ENCODE results near the gene NDFIP2. TPM values are rescaled to one million over a fixed set of nuclear protein-coding genes. Genes with fewer than 3 reads are reported as not detected.

The NDFIP2 gene
- total and polyA plus RNA-seq, 2 experiments from 2014 or later = 28.3 to 28.7 TPM

- no peak for TF ChIP-seq CREB1 (CRISPR knock-in tag; IDR thresholded peaks at IDR 0.05; ENCODE audit: low read depth)
These were observed 41.7 kb upstream of the NDFIP2 start (continued) for GRCh38 chr13:79439275-79439674.

- Mint-ChIP-seq H3K27ac (no peak overlapping the region), H3K27me3 (ENCODE audit: insufficient read depth, low read depth, poor library complexity) (peaks cover 5% of the 10 kb centered on the region), H3K36me3 (ENCODE audit: low read depth) (no peaks in the 10 kb centered on the region), H3K4me1 (peaks cover 15% of the 10 kb centered on the region; the same call in 2 of the 3 replicates), H3K4me3 (no peak overlapping the region), H3K9me3 (no peaks in the 10 kb centered on the region)
- peak overlapping the region; percentile 95 for H2AFZ ChIP-seq
- TF ChIP-seq ZNF331 (CRISPR knock-in tag; IDR thresholded peaks at IDR 0.05; ENCODE audit: low read depth) = no peak
- TF ChIP-seq EZH2 (IDR thresholded peaks at IDR 0.05; ENCODE audit: low read depth, unreplicated experiment) = no peak
- TF ChIP-seq ZNF462 (CRISPR knock-in tag; IDR thresholded peaks at IDR 0.05) = no peak
- TF ChIP-seq EZH2phosphoT487 (IDR thresholded peaks at IDR 0.05; ENCODE audit: unreplicated experiment) = no peak
- TF ChIP-seq JUNB (IDR thresholded peaks at IDR 0.05; ENCODE audit: unreplicated experiment) = no peak
- TF ChIP-seq POLR2AphosphoS5 (IDR thresholded peaks at IDR 0.05; ENCODE audit: low read depth) = no peak
- no peak for TF ChIP-seq ZNF114 (CRISPR knock-in tag; IDR thresholded peaks at IDR 0.05)
- TF ChIP-seq STAT1 (IDR thresholded peaks at IDR 0.05; ENCODE audit: unreplicated experiment) = no peak
- TF ChIP-seq REST (IDR thresholded peaks at IDR 0.05; ENCODE audit: unreplicated experiment) = no peak
- no peak for TF ChIP-seq CTCF (conservative IDR thresholded peaks at IDR 0.05; ENCODE audit: low read depth in 2 of 2)
- TF ChIP-seq CREB1 (CRISPR knock-in tag; IDR thresholded peaks at IDR 0.05; ENCODE audit: low read depth) = no peak
- no peak for TF ChIP-seq ETS1 (IDR thresholded peaks at IDR 0.05)
- TF ChIP-seq NANOG (IDR thresholded peaks at IDR 0.05; ENCODE audit: borderline replicate concordance) = no peak
- no peaks in the 10 kb centered on the region for H3F3A ChIP-seq (replicated peaks; ENCODE audit: low read depth)
- no peaks in the 10 kb centered on the region for H4K20me1 ChIP-seq (replicated peaks; ENCODE audit: insufficient read depth)
- no peaks in the 10 kb centered on the region for H3K79me2 ChIP-seq (replicated peaks; ENCODE audit: insufficient read depth)
- H3K9me2 ChIP-seq (ENCODE audit: insufficient read depth) = no peaks in the 10 kb centered on the region
- DNase-seq (ENCODE audit: low spot score) (no peak), ATAC-seq (no peak; the same call in 2 of the 3 replicates)
- no peak overlapping the region for H3K27ac ChIP-seq (ENCODE audit: low read depth)
- H3K4me3 ChIP-seq = no peak overlapping the region
- H3K27me3 ChIP-seq (ENCODE audit: insufficient read depth) = no peaks in the 10 kb centered on the region
- H3K4me1 ChIP-seq (ENCODE audit: insufficient read depth) = peaks cover 4% of the 10 kb centered on the region; the same call in 1 of the 2 replicates
- no peak overlapping the region for H3K4me2 ChIP-seq
- no peaks in the 10 kb centered on the region for H3K36me3 ChIP-seq (ENCODE audit: insufficient read depth)
These were observed 39.9 kb upstream of the NDFIP2 start for GRCh38 chr13:79440958-79441528.

Measured in GM23338 (cell line).